LNCAP (cell line): ENCODE measurements around the gene EXOC6B.

Experiments used
- CTCF ChIP-seq: fragments of 450-650 bp; IDR thresholded peaks from 2 replicates; pipeline ENCODE4 v1.5.1; 2017; ENCODE audit warnings: mild to moderate bottlenecking

EXOC6B gene

GRCh38 chr2:72127401-72128058 is 698.3 kb downstream of the EXOC6B start:
- no peak for TF ChIP-seq CTCF

GRCh38 chr2:72126186-72127100 is 699.4 kb downstream of the EXOC6B start:
- TF ChIP-seq CTCF, result no peak
